Measurements from ENCODE around the gene SLC38A8.

Gene SLC38A8

DNA sequence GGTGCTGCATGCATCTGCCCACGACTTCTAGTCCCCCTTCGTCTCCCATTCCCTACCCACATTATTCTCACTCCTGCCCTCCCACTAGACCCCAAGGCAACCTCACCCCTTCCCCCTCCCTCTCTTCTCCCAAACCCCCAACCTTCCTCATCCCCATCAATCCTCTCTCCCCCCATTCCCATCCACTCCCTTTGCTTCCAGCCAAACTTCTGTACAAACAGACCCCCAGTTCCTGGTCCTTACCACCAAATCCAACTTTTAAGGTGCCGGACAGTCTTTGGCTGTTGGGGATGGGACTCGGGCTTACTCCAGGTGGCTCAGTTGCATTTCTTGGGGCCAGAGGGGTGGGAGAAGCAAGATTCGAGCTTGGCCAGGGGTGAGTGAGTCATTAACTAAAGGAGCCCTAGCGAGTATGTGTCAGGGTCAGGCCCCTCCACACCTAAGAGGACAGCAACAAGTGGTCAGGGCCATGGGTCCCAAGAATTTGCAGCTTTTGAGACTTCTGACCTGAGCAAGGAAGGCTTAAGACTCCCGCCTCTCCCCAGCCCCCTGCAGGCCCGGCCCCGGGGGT lies at the start of gene SLC38A8:
Gene SLC38A8 (minus strand): TSS at position 488 of the 571 bp plus-strand sequence. CDS start 638 bp downstream, outside the sequence.
- DNase-seq (ENCODE audit: low read depth) = no peak

DNA sequence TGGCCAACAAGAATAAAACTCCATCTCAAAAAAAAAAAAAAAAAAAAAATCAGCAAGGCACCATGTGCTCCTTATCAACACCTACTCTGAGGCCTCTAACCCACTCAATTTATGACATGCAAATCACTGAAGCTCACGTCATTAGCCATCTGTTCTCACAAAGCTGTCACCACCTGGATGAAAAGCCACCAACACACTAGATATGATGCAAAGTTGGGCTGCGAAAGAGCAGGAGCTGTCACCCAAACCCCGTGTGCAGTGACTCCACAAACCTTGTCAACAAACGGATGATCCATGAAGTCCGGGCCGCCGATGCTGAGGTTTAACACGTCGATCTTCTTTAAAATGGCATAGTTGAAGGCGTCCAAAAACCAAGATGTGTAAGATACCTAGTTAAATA lies 48.9 kb upstream of the SLC38A8 start:
- no peak for DNase-seq (ENCODE audit: low read depth)

DNA sequence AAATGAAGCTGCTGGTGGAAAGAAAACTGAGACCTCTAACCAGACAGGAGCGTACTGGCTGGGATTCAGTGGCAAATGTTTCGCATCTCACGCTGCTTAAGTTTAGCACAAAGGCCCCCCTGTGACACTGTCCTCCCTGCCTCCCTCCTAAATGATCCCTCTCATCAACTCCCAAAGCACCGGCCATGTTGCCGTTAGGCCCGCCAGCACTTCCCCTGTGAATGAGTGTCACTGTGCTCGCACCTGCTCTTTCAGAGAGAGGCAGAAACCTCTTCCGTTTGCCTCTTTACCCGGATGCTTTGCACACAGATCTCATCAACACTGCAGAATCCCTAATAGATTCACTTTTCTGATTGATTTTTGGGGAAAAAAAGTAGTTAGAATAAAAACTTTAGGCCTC lies 47.6 kb upstream of the SLC38A8 start:
- DNase-seq (ENCODE audit: low read depth) = no peak

DNA sequence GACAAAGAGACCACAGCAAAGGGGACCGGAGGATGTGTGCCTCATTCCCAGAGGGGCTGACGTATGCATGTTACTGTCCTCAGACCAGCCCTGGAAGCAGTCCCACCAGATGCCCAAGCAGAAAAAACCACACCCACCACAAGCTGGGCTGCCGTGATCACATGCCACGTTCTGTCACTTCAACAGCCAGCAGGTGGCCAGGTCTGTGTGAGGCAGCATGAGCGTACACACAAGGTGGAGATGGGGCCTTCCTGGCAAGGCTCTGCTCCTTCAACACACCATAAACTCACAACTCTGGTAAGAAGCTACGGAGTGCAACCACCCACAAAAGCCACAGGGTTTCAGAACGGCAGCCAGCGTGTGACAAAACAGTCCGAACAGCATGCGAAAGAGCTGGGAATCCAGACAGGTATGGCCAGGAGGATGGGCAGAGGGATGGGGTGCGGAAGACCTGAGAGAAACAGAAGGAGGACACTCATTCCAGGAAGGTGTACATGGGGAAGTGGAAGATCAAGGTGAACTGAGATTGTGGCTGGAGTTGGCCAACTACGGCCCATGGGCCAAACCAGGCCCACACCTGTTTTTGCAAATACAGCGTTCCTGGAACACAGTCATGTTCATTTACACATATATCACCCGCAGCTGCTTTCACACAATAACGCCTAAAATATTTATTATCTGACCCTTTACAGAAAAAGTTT lies 46.2 kb upstream of the SLC38A8 start:
- DNase-seq (ENCODE audit: low read depth) = peak; percentile 56

DNA sequence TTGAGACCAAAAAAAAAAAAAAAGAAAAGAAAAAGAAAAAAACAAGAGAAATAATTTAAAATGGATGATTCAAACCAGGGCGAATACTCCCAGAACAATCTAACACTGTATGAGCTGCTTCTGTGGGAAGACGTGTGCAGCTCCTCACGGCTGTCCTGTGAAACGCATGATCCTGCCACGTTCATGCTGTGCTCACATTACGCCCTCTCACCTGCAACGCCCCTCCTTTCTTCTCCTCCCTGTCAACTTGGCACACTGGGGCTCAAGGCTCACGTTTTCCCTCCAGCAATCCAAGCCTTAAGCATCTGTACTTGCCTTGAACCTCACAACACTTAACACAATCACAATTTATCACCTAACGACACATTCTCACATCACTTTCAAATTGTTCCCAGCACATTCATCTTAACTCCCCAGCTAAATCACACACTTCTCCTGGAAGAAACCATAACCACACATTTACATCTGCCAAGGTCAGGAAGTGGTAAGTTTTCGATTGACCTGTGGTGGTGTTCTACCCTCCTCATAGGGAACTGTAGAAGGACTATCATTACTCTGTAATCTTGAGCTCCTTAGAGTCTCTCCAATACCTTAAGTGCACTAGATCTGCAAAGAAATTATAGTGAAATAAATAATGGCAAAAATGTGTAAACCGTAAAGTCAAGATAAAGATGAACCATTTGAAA lies 45.0 kb upstream of the SLC38A8 start:
- no peak for DNase-seq (ENCODE audit: low read depth)

DNA sequence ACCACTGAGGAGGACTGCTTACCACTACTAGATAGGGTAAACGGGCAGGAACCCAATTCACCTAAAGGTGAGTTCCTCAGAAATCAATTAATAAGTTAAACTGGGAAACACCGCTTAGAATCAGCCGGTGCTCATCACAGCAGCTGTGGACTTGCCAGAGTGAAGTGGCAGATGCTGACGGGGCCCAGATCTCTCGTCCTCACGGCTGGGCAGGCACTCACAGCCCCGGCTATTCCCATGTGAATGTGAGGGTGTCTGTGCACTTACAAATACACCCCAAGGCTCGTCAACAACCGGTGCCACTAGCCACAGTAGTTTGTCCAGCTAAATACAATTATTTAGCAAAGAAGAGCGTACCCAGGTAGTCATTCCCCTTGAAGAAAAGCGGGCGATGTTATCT lies 44.4 kb upstream of the SLC38A8 start:
- DNase-seq (ENCODE audit: low read depth) = no peak

DNA sequence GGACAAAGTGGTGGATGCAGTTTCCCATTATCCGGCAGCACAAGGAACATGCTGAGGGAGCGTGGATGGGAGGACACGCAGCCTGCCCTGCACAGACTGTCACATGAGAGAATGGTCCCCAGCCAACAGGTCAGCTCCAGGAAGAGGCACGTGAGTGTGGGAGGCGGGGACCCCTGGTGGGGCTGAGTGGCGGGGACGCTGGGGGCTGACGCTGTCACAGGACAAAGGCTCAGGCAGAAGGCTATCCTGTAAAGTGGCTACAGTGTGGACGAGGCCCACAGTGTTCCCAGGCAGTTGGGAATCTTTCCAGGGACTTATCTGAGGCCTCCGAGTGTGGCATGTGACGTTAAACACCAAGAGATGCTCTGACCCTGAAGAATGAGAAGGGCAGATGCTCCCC lies 43.7 kb upstream of the SLC38A8 start:
- DNase-seq (ENCODE audit: low read depth) = no peak

DNA sequence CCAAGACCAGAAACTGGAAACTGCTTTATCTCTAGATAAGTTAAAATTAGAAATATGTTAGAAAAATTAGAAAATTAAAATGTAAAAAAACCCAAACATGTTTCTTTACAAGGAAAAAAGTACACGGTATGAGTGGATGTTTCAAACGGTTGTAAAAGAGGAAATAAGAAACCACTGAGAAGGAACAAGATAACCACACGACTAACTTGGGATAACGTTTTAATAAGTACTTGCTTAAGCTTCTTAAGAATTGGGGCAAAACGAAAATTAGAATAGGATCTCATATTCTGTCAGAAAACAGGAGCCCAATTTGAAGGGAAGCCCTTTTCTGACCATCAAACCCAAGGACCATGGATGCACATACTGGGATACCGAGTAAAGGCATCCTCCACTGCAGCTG lies 43.2 kb upstream of the SLC38A8 start:
- DNase-seq (ENCODE audit: low read depth) = no peak

DNA sequence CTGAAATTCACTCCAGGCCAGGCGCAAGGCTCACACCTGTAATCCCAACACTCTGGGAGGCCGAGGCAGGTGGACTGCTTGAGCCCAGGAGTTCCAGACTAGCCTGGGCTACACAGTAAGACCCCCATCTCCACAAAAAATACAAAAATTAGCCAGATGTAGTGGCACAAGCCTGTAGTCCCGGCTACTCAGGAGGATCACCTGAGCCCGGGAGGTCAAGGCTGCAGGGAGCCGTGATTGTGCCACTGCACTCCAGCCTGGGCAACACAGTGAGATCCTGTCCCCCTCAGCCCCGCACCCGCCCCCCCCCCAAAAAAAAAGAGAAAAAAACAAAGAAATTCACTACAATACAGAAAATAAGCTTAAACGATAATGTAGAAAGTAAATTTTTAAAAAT lies 42.7 kb upstream of the SLC38A8 start:
- no peak for DNase-seq (ENCODE audit: low read depth)

DNA sequence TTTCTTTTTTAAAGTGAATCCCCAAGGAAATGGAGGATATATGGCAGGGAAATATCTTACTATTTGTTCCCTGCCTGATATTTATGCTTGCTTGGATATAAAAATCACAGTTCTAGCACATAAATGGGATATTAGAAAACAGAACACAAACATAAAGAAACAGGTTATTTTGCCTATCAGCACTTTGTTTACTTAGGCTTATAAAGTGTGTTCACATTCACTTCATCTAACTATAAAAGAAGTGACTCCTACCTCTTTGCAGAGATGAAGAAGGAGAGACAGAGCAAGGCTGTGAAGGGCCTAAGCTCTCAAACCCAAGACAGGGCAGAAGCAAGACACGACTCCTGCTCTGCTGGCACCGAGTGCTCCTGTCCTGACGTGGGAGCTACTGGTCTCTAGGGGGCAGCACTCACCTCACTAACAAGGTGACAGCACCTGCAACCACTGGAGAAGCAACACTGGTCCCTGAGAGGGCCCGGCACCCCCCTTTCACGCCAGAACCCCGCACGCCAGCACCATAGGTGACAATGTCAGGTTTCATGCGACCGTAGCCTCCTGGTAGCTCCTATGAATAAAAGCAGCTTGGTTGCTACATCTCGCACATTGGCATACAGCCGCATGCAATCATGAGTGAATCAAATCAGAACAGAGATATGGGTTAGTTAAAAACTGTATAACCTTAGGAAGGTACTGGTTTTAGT lies 42.1 kb upstream of the SLC38A8 start:
- peak; percentile 40 for DNase-seq (ENCODE audit: low read depth)

DNA sequence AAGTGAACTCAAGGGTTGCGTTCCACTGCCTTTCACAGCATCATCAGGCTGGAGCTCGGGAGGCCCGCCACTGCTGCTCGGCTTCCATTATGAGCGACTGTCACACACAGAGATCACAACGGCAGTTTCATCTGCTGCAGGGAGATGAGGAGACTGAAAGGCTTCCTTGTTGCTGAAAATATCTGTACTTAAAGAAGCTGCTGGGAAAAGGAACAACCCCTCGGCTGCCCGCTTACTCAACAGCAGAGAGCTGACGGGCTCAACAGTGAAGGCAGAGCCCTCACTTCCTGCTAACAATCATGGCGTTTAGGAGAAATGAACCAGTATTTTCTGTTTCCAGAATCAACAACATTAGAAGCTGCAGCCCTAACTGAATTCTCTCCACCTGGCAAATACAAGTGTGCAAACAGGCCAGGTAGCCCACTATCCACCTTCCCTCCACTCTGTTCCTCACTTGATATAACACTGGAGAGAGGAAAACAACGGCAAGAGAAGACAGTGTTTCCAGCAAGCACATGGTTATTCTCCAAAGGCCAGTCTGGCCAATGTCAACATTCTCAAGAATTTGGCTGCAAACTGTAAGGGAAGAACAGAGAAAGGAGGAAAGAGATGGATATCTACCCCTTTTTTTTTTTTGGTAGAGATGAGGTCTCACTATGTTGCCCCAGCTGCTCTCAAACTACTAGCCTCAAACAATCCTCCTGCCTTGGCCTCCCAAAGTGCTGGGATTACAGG lies 40.4 kb upstream of the SLC38A8 start:
- no peak for DNase-seq (ENCODE audit: low read depth)

DNA sequence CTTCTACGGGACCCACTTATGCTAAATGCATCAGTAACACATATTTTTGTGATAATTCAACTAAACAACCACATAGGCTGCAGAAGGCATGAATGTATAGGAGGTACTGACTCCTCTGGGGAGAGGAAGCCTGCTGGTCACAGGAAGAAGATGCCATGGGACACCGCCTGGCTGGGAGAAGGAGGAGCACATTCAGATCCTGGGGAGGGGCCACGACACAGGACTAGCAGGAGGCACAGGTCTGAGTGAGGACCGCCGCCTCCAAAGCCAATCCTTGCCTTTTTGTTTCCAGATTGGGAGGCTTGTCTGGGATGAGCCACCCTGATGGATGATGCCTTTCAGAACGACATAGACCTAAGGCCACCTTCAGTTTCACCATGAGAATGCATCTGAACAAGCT lies 39.5 kb upstream of the SLC38A8 start:
- DNase-seq (ENCODE audit: low read depth) = no peak

DNA sequence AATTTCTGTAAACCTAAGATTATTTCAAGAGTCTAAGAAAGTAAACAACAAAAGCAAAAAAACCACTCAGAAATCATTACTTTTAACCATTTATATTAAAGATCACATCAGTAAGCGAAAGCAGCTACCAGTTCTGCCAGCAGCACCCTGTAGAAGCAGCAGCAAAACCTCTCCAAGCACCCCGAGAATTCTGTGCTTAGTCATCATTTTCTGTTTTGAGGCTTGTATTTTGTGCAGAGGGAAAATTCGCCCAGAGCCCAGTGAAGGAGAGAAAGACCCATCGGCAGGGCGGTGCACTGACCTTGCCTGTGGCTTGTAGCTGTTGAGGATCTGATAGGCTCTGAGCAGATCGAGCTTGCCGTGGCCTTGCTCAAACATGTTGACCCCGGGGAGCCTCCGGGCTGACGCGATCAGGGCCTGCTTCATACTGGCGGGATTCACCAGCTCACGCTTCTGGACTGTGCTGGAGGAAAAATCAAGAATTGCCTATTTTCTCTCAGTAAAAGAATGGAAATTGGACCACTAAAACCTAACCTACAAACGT lies 38.9 kb upstream of the SLC38A8 start:
- DNase-seq (ENCODE audit: low read depth) = no peak

DNA sequence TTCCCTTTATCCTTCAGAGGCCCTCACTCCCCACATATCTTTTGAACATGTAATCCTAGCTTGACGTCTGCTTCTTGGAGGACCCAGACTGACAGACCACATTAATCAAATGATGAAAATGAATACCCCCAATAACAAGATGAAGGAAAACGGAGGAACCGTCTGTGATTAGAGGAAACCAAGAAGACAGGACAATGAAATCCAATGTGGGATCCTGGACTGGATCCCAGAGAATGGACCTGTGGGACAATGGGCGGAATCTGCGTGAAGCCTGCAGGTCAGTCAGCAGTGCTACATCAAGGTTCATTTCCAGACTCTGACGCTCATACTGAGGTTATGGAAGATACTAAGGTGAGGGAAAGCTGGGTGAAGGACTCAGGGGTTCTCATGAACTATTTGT lies 38.2 kb upstream of the SLC38A8 start:
- no peak for DNase-seq (ENCODE audit: low read depth)

DNA sequence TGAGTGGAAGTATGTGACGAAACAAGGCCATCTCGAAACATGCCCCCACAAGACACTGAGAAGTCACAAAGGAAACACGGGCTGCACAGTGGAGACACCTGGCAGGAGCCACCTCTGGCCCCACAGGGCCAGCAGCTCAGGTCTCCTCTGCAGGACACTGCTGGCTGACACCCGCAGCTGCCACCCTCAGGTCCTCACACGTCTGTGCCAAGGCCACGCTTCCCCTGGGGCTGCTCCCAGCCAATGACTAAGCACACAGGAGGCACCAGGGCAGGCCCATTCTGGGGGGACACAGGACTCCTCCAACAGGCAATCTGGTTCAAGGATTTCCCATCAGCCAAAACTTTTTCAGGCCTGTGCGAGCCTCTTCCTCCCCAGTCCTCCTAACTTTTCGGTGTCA lies 37.8 kb upstream of the SLC38A8 start:
- DNase-seq (ENCODE audit: low read depth) = no peak

DNA sequence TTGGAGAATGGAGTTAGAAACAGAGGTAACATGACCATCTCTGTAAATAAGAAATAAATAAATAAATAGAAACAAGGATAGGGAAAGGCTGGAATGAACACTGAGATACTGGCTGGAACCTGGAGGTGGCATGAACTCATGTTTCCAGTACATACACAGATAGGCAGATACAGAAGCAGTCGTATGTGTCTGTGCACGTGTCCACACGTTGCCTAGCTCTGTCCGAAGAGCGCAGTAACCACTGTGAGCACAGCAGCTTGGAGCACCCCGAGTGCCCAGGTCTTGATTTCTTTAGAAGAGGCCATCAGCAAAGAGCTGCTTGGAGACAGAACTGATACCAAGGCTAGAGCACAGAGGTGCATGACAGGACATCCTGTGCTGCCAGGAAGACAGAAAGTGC lies 37.1 kb upstream of the SLC38A8 start:
- DNase-seq (ENCODE audit: low read depth) = no peak

DNA sequence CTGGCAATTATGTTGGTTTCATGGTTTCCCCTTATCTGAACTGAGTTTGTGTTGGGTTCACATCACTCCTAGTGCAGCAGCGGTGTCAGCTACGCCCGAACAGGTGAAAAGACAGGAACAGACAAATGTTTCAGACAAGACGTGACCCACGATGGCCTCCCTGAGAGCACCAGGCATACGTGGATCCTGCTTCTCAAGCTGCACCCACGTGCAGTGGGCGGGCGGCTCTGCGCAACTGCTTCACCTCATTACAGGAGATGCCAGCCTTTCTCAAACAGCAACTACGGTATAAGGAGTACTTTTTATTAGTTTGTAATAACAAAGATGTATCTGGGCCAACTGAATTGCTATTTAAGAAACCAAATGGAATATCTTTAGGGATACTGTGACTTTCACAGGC lies 32.8 kb upstream of the SLC38A8 start:
- DNase-seq (ENCODE audit: low read depth) = no peak

DNA sequence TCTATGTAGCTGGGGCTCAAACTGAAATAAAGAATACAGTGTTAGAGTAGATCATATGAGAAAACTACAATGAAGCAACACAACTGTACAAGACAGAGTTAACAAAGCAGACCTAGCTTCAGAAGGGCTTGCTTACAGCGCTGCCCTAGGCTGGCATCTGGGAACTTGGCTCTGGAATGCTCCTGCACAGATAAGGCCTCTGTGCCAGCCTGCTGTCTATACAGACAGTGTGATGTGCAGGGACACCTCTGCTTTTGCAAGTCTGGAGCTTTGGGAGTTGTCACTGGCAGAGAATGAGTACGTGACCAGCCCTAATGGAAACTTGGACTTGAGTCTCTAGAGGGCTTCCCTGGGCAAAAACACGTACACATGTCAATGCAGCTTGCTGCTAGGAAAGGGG lies 32.1 kb upstream of the SLC38A8 start:
- no peak for DNase-seq (ENCODE audit: low read depth)

DNA sequence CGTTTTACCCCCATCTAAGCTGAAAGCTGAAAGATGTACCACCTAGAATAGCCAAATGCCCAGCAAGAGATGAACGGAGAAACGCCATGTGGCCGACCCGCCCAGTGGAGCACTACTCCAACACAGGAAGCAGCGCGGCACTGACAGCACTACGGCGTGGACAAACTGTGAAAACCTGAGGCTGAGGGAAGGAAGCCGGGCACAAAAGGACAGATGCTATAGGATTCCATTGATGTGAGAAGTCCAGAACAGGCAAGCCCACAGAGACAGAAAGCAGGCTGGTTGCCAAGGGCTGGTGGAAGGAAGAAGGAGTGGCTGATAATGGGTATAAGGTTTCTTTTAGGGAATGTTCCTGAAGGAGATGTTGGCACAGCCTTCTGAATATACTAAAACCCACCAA lies 29.4 kb upstream of the SLC38A8 start:
- no peak for DNase-seq (ENCODE audit: low read depth)

DNA sequence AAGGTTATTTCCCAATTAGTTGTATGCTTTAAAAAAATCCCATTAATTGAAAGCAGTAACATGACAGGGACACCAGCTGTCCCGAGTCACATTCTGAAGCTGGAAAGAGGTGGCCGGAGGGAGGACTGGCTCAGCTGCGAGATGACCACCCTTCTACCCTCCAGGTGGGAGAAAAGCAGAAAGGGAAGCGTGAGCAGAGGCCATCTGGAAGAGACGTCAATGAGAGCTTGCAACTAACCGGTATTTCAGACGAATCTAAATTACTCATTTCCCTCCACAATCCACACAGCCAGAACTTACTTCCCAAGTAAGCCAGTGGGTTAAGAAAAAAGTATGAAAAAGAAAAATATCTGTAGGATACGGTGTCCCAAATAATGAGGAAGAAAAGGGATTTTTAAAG lies 28.5 kb upstream of the SLC38A8 start:
- DNase-seq (ENCODE audit: low read depth) = no peak

DNA sequence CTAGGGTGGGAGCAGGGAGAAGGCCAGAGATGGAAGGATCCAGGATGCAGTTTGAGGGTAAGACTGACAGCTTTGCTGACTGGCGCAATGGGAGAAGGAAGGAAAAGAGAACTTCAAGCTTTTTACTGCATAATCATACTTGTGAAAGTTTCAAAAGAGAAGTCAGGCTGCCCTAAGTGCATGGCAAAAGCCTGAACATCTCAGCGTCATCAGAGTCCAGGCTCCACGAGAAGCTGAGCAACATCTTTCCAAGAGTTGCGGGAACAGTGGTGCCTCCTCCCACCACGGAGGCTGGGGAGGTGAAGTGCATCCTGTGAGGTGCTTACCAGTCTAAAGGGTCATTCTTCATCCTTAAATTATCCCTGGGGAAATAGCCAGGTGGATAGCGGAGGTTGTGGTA lies 26.9 kb upstream of the SLC38A8 start:
- no peak for DNase-seq (ENCODE audit: low read depth)

Measured in activated T-cell treated with anti-CD3 and anti-CD28 coated beads for 48 hours (primary cell).